Epithelial cell of esophagus (primary cell): Measurements from ENCODE around the gene COPS7B.

ENCODE experiments used
- DNase-seq: peaks from one replicate; pipeline ENCODE4 v3.0.0; 2010; ENCODE audit warnings: low read depth
- H3K4me3 ChIP-seq: 2 replicates; pipeline ENCODE4 v1.5.1; 2011; ENCODE audit warnings: mild to moderate bottlenecking, low read length, control low read depth
- TF ChIP-seq, protein P1 (sequence below): IDR thresholded peaks from 2 replicates; pipeline ENCODE4 v1.5.1; 2011; ENCODE audit warnings: low read depth, mild to moderate bottlenecking, low read length, control low read depth, inconsistent platforms; ENCODE audit not compliant: insufficient read depth; ENCODE audit errors: missing control alignments

COPS7B gene

DNA sequence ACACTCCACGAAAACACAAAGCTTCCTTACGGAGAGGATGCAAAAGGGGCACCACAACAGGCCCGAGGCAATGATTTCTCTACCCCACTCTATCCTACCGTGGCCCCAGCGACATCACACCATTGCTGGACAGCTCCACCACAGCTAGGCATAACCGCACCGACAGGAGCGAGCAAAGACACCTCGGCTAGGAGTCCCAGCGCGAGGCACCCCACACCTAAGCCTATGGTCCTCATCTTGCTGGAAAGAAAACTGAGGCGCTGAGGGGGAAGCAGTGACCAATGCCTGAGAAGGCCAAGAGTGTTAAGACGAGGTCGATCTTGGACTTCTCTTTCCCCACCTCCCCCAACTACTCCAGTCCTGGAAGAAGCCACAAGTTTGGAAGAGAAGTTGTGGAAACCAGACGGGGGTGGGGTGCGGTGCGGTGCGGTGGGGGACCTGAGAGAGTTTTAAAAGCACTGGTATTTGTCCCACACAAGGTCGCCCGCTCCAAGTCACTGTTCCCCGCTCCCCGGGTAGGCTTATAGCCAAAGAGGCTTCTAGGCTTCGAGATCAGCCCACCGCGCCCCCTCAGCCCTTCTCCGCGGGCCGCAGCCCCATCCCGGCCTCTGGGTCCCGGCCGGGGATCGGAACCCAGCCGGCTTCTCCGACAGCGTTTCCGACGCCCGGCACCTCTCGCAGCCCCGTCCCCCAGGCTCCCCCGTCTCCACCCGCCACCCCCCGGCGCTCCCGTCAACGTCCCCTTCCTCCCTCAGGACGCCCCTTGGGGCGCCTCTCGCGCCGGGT is 5.9 kb upstream of the COPS7B start:
- peak overlapping the region; percentile 96 for H3K4me3 ChIP-seq
- peak; percentile 56 for DNase-seq
- TF ChIP-seq, protein P1, sequence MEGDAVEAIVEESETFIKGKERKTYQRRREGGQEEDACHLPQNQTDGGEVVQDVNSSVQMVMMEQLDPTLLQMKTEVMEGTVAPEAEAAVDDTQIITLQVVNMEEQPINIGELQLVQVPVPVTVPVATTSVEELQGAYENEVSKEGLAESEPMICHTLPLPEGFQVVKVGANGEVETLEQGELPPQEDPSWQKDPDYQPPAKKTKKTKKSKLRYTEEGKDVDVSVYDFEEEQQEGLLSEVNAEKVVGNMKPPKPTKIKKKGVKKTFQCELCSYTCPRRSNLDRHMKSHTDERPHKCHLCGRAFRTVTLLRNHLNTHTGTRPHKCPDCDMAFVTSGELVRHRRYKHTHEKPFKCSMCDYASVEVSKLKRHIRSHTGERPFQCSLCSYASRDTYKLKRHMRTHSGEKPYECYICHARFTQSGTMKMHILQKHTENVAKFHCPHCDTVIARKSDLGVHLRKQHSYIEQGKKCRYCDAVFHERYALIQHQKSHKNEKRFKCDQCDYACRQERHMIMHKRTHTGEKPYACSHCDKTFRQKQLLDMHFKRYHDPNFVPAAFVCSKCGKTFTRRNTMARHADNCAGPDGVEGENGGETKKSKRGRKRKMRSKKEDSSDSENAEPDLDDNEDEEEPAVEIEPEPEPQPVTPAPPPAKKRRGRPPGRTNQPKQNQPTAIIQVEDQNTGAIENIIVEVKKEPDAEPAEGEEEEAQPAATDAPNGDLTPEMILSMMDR, result no peak

DNA sequence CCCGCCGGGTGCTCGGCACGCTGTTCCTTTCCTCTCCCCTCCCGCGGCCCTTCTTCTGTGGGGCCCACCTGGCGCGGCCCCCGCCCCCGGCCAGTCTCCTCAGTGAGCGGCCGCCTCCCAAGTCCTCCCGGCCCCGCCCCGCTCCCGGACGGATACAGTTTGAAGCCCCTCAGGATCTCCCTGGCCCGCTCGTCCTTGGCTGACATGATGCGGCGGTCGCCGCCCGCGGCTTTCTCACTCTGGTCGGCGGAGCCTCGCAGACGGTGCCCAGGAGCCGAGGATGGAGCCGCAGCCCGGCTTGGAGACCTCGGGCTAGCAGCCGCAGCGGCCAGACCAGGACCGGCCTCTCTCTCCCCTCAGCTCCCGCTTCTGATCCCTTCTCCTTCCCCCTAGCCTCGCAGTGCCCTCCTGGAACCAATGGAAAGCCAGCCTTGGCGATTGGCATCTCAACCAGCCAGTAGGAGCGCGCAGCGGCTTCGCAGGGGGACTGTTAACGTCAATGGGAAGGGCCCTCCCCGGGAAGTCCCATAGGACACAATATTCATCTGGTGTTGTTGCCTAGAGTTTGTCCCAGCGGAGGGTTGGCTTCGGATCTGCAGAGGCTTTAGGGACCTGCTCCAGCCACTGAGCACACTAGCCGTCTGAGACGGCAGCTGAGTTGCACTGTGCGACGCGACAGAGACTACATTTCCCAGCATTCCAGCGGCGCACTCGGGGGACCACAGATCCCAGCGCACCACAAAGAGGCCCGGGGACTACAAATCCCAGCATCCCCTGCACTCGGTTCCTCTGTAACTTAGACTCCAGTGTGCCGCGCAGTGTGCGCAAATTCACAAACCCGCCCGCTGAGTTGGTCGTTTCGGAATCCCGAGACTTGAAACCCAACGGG is 5.1 kb upstream of the COPS7B start, which contains the start of gene PDE6D:
Gene PDE6D, minus strand, starts transcription at position 374 of the 889 bp plus-strand sequence. Its CDS starts 168 bp downstream, at position 206.
- peak; percentile 99 for DNase-seq
- TF ChIP-seq, protein P1, result no peak
- peak within 1 kb of the TSS; percentile 96 for H3K4me3 ChIP-seq

DNA sequence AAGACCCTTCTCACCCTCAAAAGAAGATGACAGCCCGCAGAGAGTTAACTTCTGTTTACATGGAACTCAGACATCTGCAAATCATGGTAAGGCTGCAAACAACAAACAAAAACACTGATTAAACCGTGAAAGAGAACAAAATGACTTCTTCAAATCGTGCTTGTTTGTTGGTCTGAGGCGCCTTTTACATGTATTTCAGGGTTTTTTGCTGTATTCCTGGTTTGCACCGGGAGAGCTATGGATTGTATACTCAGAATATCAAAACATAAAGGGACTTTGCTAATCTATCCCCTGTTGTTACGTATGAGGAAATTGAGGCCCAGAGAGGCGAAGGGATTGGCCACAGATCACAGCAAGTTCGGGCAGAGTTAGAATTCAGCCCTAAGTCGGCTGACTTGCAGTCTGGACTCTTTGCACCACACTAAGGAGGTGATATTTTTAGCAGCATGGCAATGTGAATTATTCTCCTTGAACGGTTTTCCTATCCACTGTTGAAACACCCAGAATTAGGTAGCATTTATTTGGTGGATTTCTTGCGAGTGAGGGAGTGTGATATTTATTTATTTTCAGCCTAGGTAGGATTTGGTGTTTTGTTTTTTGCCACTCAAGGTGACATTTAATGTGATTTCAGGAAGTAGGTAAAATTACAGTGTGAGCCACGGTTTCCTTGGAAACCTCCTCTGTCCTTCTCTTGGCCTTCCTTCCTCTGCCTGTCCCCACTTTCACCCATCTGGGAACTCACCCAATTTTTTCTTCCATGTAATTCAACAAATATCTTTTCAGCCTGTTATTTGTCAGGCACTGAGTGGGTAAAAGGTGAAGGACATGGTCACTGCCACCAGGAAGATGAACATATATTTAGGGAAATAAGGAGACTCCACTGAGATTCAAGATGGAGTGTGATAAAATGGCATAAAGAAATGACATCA is 4.2 kb upstream of the COPS7B start:
- H3K4me3 ChIP-seq, result peak overlapping the region; percentile 96
- DNase-seq, result peak; percentile 91
- TF ChIP-seq, protein P1, result no peak

DNA sequence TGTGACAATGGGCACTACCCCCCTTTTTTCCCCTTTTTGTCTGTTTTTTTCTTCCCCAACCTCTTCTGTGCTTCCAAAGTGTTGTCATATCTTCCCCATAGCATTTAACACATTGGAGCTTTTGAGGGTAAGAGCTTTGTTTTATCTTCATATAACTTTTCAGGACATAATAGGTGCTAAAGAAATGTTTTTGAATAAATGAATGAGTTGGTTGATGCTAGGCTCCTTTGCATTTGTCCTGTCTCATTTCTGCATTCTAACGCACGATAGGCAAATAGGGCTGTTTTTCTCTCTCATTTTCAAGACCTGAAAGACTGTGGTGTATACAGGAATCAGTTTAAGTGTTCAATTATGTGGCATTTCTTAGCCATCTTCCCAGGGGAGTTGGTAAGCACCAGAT is 832 bp upstream of the COPS7B start:
- DNase-seq, result no peak
- H3K4me3 ChIP-seq, result no peak overlapping the region
- TF ChIP-seq, protein P1, result no peak

DNA sequence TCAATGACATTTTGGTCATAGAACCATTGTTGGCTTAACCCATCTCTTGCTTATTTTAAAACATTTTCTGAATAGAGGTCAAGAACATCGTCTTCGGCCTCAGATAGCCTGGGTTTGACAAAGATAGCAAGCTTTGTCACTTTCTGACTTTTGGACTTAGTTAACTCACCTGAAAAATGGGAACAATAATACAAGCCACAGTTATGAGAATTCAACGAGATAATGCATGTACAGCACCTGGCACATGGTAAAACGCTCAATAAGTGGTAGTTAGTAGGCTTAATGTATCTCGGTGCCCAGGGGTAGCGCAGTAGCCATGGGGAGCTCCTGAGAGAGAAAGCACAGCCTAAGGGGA is 446 bp upstream of the COPS7B start:
- TF ChIP-seq, protein P1, result no peak
- no peak for DNase-seq
- H3K4me3 ChIP-seq, result peak overlapping the region; percentile 91

DNA sequence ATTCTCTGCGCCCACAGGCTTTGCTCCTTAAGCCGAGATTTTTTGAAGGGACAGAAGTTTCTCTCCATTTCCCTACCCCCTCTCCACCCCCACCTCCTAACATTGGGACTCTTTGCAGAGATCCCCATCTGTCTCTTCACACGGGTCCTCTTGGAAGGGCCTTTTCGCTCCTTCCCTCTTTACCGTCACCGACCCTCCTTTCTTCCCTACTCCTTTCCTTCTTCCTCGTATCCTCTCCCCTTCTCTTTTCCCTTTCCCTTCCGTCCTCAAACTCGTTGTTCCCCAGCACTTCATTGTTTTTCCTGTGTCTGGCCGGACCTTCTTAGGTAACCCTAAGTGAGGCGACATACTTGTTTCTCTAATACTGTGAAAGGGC is 660 bp downstream of the COPS7B start:
- DNase-seq, result no peak
- TF ChIP-seq, protein P1, result no peak

More for the DNA sequence above, 660 bp downstream of the COPS7B start:
- H3K4me3 ChIP-seq, result peak overlapping the region; percentile 91
